Neural progenitor cell (in vitro differentiated cells): ENCODE results near the gene FBN3. TPM values are rescaled to one million over a fixed set of nuclear protein-coding genes. Genes with fewer than 3 reads are reported as not detected.

Experiments
- DNase-seq: peaks from one replicate; pipeline ENCODE4 v3.0.0-alpha.2; 2016; ENCODE audit warnings: low spot score
- H2AFZ ChIP-seq: fragments of 200-600 bp; sonication (generic); replicated peaks from 2 replicates; pipeline ENCODE4 v1.6.1; 2016; ENCODE audit warnings: antibody characterized with exemption
- H3F3A ChIP-seq: fragments of 200-600 bp; sonication (generic); 2 replicates; pipeline ENCODE4 v1.6.1; 2016; ENCODE audit warnings: antibody characterized with exemption, low read depth
- H3K27ac ChIP-seq: fragments of 200-600 bp; sonication (generic); 2 replicates; pipeline ENCODE4 v1.5.1; 2016; ENCODE audit warnings: mild to moderate bottlenecking
- H3K27me3 ChIP-seq: fragments of 200-600 bp; sonication (generic); 2 replicates; pipeline ENCODE4 v1.6.1; 2016; ENCODE audit warnings: mild to moderate bottlenecking, moderate library complexity
- H3K36me3 ChIP-seq: fragments of 200-600 bp; sonication (generic); 2 replicates; pipeline ENCODE4 v1.5.1; 2016
- H3K4me1 ChIP-seq: fragments of 200-600 bp; sonication (generic); 2 replicates; pipeline ENCODE4 v1.6.1; 2016; ENCODE audit warnings: mixed run types
- H3K4me2 ChIP-seq: fragments of 200-600 bp; sonication (generic); 2 replicates; pipeline ENCODE4 v1.6.1; 2016
- H3K4me3 ChIP-seq: fragments of 200-600 bp; sonication (generic); 2 replicates; pipeline ENCODE4 v1.5.1; 2016
- H3K79me2 ChIP-seq: fragments of 200-600 bp; sonication (generic); 2 replicates; pipeline ENCODE4 v1.6.1; 2016; ENCODE audit warnings: low read depth
- H3K9ac ChIP-seq: fragments of 200-600 bp; sonication (generic); 2 replicates; pipeline ENCODE4 v1.6.1; 2016
- H3K9me3 ChIP-seq: fragments of 200-600 bp; sonication (generic); 2 replicates; pipeline ENCODE4 v1.5.1; 2016; ENCODE audit warnings: low read depth
- H4K20me1 ChIP-seq: fragments of 200-600 bp; sonication (generic); 2 replicates; pipeline ENCODE4 v1.6.1; 2016; ENCODE audit warnings: low read depth
- H3K27ac Mint-ChIP-seq: 3 replicates; pipeline ENCODE4 v1.8.0; 2021; ENCODE audit warnings: mixed read lengths
- H3K27me3 Mint-ChIP-seq: 2 replicates; pipeline ENCODE4 v1.8.0; 2022; ENCODE audit warnings: low read depth, mild to moderate bottlenecking, inconsistent platforms, moderate library complexity, mixed read lengths; ENCODE audit not compliant: insufficient read depth
- H3K36me3 Mint-ChIP-seq: 3 replicates; pipeline ENCODE4 v1.8.0; 2021; ENCODE audit warnings: mixed read lengths
- H3K4me1 Mint-ChIP-seq: 3 replicates; pipeline ENCODE4 v1.8.0; 2021; ENCODE audit warnings: mixed read lengths
- H3K4me3 Mint-ChIP-seq: 3 replicates; pipeline ENCODE4 v1.8.0; 2021; ENCODE audit warnings: mild to moderate bottlenecking, moderate library complexity, mixed read lengths
- H3K9me3 Mint-ChIP-seq: 3 replicates; pipeline ENCODE4 v1.8.0; 2020; ENCODE audit warnings: mixed read lengths
- EZH2 ChIP-seq: fragments of 200-600 bp; sonication (generic); IDR thresholded peaks from 2 replicates; pipeline ENCODE4 v1.6.1; 2017; ENCODE audit warnings: antibody characterized with exemption, mild to moderate bottlenecking, moderate library complexity
- EZH2phosphoT487 ChIP-seq: fragments of 200-600 bp; sonication (generic); IDR thresholded peaks from 2 replicates; pipeline ENCODE4 v1.6.1; 2017; ENCODE audit warnings: antibody characterized with exemption
- total RNA-seq: library from RNA; depleted of rRNA; stranded (reverse); fragments of >200 nt; gene quantifications from 2 replicates; pipeline ENCODE4 v1.2.3, GENCODE V29; 2015; ENCODE audit warnings: low replicate concordance
- TF ChIP-seq, protein P1 (sequence below): fragments of 200-600 bp; sonication (generic); IDR thresholded peaks from 2 replicates; pipeline ENCODE4 v1.5.1; 2017; ENCODE audit warnings: antibody characterized with exemption, mild to moderate bottlenecking

FBN3 gene
- total RNA-seq, 1 donor from 2014 or later = 23.0 TPM

DNA sequence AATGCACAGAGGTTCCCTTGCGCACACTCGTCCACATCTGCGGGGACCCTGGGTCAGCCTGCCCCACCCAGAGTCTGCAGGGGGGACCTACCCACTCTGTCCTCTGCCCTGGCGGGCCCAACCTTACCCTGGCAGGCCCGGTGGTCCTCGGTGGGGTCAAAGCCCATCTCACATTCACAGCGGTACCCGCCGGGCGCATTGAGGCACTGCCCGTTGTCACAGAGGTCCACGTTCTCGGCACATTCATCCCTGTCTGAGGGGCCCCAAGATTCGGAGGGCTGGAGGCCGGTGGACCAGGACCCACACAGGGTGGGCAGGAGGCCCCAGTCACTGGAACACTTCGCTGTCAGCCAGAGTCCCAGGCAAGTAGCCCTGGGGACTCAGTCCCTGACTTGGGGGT is 38.5 kb downstream of the FBN3 start:
- no peaks in the 10 kb centered on the region for H3K9me3 ChIP-seq
- H3K4me3 ChIP-seq = no peak overlapping the region
- no peak overlapping the region for H3K27ac ChIP-seq
- H2AFZ ChIP-seq = no peak overlapping the region
- TF ChIP-seq, protein P1, sequence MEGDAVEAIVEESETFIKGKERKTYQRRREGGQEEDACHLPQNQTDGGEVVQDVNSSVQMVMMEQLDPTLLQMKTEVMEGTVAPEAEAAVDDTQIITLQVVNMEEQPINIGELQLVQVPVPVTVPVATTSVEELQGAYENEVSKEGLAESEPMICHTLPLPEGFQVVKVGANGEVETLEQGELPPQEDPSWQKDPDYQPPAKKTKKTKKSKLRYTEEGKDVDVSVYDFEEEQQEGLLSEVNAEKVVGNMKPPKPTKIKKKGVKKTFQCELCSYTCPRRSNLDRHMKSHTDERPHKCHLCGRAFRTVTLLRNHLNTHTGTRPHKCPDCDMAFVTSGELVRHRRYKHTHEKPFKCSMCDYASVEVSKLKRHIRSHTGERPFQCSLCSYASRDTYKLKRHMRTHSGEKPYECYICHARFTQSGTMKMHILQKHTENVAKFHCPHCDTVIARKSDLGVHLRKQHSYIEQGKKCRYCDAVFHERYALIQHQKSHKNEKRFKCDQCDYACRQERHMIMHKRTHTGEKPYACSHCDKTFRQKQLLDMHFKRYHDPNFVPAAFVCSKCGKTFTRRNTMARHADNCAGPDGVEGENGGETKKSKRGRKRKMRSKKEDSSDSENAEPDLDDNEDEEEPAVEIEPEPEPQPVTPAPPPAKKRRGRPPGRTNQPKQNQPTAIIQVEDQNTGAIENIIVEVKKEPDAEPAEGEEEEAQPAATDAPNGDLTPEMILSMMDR = no peak
- TF ChIP-seq EZH2 (no peak), EZH2phosphoT487 (no peak)
- no peaks in the 10 kb centered on the region for H3K36me3 ChIP-seq
- no peaks in the 10 kb centered on the region for H3K4me1 ChIP-seq
- Mint-ChIP-seq H3K27ac (no peak overlapping the region), H3K4me1 (peaks cover 5% of the 10 kb centered on the region), H3K36me3 (peaks cover 4% of the 10 kb centered on the region), H3K9me3 (no peaks in the 10 kb centered on the region), H3K4me3 (no peak overlapping the region), H3K27me3 (peaks cover 3% of the 10 kb centered on the region)
- no peak overlapping the region for H3K9ac ChIP-seq
- no peaks in the 10 kb centered on the region for H4K20me1 ChIP-seq
- no peaks in the 10 kb centered on the region for H3K79me2 ChIP-seq
- no peaks in the 10 kb centered on the region for H3F3A ChIP-seq
- H3K27me3 ChIP-seq = no peaks in the 10 kb centered on the region
- H3K4me2 ChIP-seq = no peak overlapping the region
- no peak for DNase-seq

DNA sequence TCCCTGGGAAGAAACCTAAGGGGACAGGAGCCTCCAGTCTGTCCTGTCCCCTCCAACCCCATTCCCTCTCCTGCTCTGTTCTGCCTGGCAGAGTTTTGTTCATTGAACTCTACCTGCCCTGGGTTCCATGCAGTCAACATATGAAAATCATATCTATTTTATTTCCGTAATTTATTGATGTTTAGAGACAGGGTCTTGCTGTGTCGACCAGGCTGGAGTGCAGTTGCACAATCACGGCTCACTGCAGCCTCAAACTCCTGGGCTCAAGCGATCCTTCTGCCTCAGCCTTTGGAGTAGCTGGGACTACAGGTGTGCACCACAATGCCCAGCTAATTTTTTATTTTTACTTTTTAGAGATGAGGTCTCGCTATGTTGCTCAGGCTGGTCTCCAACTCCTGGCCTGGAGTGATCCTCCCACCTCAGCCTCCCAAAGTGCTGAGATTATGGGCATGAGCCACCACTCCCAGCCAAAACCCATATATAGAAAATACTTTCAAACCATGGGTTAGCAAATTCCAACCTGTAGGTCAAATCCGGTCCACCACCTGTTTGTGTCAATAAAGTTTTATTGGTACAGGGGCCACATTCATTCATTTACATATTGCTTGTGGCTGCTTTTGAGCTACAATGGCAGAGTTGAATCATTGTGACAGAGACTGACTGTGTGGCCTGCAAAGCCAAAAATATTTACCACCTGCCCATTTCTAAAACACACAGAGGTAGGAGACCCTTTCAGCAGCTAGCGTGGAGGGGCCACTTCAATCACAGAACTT is 39.3 kb downstream of the FBN3 start:
- no peak for DNase-seq
- H3K27ac Mint-ChIP-seq = no peak overlapping the region
- TF ChIP-seq, protein P1 = no peak
- no peak for TF ChIP-seq EZH2
- TF ChIP-seq EZH2phosphoT487 = no peak
- no peaks in the 10 kb centered on the region for H3K36me3 ChIP-seq
- no peak overlapping the region for H3K4me3 Mint-ChIP-seq
- no peak overlapping the region for H3K9ac ChIP-seq
- no peaks in the 10 kb centered on the region for H3K4me1 ChIP-seq
- peaks cover 9% of the 10 kb centered on the region for H3K36me3 Mint-ChIP-seq
- no peaks in the 10 kb centered on the region for H3K27me3 ChIP-seq
- H3K9me3 ChIP-seq = no peaks in the 10 kb centered on the region
- H3F3A ChIP-seq = no peaks in the 10 kb centered on the region
- H3K4me2 ChIP-seq = no peak overlapping the region
- H3K4me1 Mint-ChIP-seq = peaks cover 5% of the 10 kb centered on the region
- H3K27ac ChIP-seq = no peak overlapping the region
- no peaks in the 10 kb centered on the region for H3K79me2 ChIP-seq
- H2AFZ ChIP-seq = no peak overlapping the region
- H4K20me1 ChIP-seq = no peaks in the 10 kb centered on the region
- no peaks in the 10 kb centered on the region for H3K9me3 Mint-ChIP-seq
- H3K4me3 ChIP-seq = no peak overlapping the region
- H3K27me3 Mint-ChIP-seq = peaks cover 5% of the 10 kb centered on the region

GRCh38 chr19:8109455-8109854 is 39.9 kb downstream of the FBN3 start:
- Histone ChIP-seq H3K36me3 (no peaks in the 10 kb centered on the region), H3K9me3 (no peaks in the 10 kb centered on the region), H4K20me1 (no peaks in the 10 kb centered on the region), H3K4me3 (no peak overlapping the region), H3K27me3 (no peaks in the 10 kb centered on the region), H3F3A (no peaks in the 10 kb centered on the region), H3K4me1 (no peaks in the 10 kb centered on the region), H2AFZ (no peak overlapping the region), H3K27ac (no peak overlapping the region), H3K4me2 (no peak overlapping the region), H3K79me2 (no peaks in the 10 kb centered on the region), H3K9ac (no peak overlapping the region)
- peaks cover 9% of the 10 kb centered on the region for H3K36me3 Mint-ChIP-seq
- TF ChIP-seq EZH2phosphoT487 = no peak
- no peak for TF ChIP-seq EZH2
- TF ChIP-seq, protein P1 = no peak
- no peak overlapping the region for H3K27ac Mint-ChIP-seq
- no peak for DNase-seq
- H3K27me3 Mint-ChIP-seq = peaks cover 5% of the 10 kb centered on the region
- no peaks in the 10 kb centered on the region for H3K9me3 Mint-ChIP-seq
- H3K4me1 Mint-ChIP-seq = peaks cover 5% of the 10 kb centered on the region
- no peak overlapping the region for H3K4me3 Mint-ChIP-seq
